Measurements from ENCODE around the gene USP8.
"Not testable (repeated sequence)": the region's sequence is repeated elsewhere in the genome, so short reads cannot be mapped to it uniquely, and the experiment has no call there.

USP8 gene

GRCh38 chr15:50424066-50424890 is at the start of gene USP8:
Gene USP8, plus strand, starts transcription at chr15:50424405. Its CDS starts 14,669 bp downstream, at chr15:50439074.
- DNase-seq (ENCODE audit: low spot score), result peak; percentile 98

- DNase-seq (ENCODE audit: low spot score), result no peak
These were observed 46.1 kb upstream of the USP8 start for GRCh38 chr15:50377867-50378751.

GRCh38 chr15:50378776-50379175 is 45.4 kb upstream of the USP8 start:
- no peak for DNase-seq (ENCODE audit: low spot score)

GRCh38 chr15:50379413-50379812 is 44.8 kb upstream of the USP8 start:
- not testable (repeated sequence) for DNase-seq (ENCODE audit: low spot score)

GRCh38 chr15:50380089-50380488 is 44.1 kb upstream of the USP8 start:
- no peak for DNase-seq (ENCODE audit: low spot score)

GRCh38 chr15:50381438-50381837 is 42.8 kb upstream of the USP8 start:
- no peak for DNase-seq (ENCODE audit: low spot score)

GRCh38 chr15:50382408-50382807 is 41.8 kb upstream of the USP8 start:
- DNase-seq (ENCODE audit: low spot score), result not testable (repeated sequence)

GRCh38 chr15:50390554-50391264 is 33.5 kb upstream of the USP8 start:
- no peak for DNase-seq (ENCODE audit: low spot score)

- DNase-seq (ENCODE audit: low spot score), result not testable (repeated sequence)
These were observed 32.6 kb upstream of the USP8 start for GRCh38 chr15:50391561-50391960.

- no peak for DNase-seq (ENCODE audit: low spot score)
These were observed 12.3 kb upstream of the USP8 start for GRCh38 chr15:50411870-50412269.

GRCh38 chr15:50414624-50415023 is 9.6 kb upstream of the USP8 start:
- DNase-seq (ENCODE audit: low spot score), result no peak

GRCh38 chr15:50415752-50416404 is 8.3 kb upstream of the USP8 start:
- no peak for DNase-seq (ENCODE audit: low spot score)

GRCh38 chr15:50416890-50417289 is 7.3 kb upstream of the USP8 start:
- peak; percentile 42 for DNase-seq (ENCODE audit: low spot score)

GRCh38 chr15:50418041-50418583 is 6.1 kb upstream of the USP8 start:
- DNase-seq (ENCODE audit: low spot score), result no peak

- DNase-seq (ENCODE audit: low spot score), result no peak
These were observed 1.0 kb downstream of the USP8 start for GRCh38 chr15:50425219-50425618.

- DNase-seq (ENCODE audit: low spot score), result not testable (repeated sequence)
These were observed 1.6 kb downstream of the USP8 start for GRCh38 chr15:50425678-50426246.

GRCh38 chr15:50426428-50426827 is 2.2 kb downstream of the USP8 start:
- no peak for DNase-seq (ENCODE audit: low spot score)

GRCh38 chr15:50431204-50431603 is 7.0 kb downstream of the USP8 start:
- DNase-seq (ENCODE audit: low spot score), result no peak

GRCh38 chr15:50432230-50432629 is 8.0 kb downstream of the USP8 start:
- no peak for DNase-seq (ENCODE audit: low spot score)

- DNase-seq (ENCODE audit: low spot score), result no peak
These were observed 11.6 kb downstream of the USP8 start for GRCh38 chr15:50435772-50436171.

- DNase-seq (ENCODE audit: low spot score), result no peak
These were observed 14.0 kb downstream of the USP8 start for GRCh38 chr15:50438251-50438650.
